Measurements from ENCODE around the gene RNF13. TPM values are rescaled to one million over a fixed set of nuclear protein-coding genes. Genes with fewer than 3 reads are reported as not detected.
"Not testable (repeated sequence)": the region's sequence is repeated elsewhere in the genome, so short reads cannot be mapped to it uniquely, and the experiment has no call there.

The RNF13 gene
- total RNA-seq, 1 donor from 2014 or later = 69.8 TPM

DNA sequence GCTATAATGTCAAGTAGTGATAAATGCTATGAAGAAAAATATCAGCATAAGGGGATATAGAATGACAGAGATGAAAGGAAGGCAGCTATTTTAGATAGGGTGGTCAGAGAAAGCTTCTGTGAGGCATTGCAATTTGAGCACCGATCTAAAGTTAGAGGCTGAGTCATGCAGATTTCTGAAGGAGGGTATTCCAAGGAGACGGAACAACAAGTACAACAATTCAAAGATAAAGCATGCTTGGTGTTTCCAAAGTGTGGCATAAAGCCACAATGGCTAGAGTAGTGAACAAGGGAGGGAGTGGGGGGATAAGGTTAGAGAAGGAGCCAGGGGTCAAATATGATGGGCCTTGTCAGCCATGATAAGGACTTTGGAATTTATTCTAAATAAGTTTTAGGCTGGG, 85.8 kb downstream of the RNF13 start:
- peak; percentile 74 for DNase-seq

DNA sequence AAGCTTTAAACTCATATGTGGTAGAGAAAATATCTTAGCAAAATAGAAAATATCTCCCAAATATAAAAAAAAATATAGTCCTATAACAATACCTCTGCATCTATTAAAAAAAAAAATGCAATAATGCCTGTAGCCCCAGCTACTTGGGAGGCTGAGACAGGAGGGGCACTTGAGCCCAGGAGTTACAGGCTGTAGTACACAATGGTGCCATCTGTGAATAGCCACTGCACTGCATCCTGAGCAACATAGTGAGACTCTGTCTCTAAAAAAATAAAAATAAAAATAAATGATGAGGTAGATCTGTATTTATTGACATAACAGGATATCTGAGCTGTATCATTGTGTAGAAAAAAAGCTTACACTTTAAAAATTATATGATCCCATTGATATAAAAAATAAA, 87.3 kb downstream of the RNF13 start:
- DNase-seq = no peak

DNA sequence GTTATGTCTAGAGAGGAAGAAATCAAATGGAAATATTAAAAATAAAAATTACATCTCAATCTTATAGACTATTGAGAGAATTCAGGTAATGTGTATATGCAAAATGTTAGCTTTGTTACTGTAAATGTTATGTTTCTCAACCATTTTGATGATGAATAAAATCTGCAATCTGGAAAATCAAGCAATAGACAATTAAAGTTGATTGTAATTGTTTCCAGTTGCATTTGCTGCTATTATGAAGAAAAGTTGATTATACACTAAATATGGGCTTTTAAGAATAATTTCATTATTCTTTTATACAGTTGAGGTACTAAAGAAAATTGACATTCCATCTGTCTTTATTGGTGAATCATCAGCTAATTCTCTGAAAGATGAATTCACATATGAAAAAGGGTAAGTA, 88.8 kb downstream of the RNF13 start:
- DNase-seq = no peak

DNA sequence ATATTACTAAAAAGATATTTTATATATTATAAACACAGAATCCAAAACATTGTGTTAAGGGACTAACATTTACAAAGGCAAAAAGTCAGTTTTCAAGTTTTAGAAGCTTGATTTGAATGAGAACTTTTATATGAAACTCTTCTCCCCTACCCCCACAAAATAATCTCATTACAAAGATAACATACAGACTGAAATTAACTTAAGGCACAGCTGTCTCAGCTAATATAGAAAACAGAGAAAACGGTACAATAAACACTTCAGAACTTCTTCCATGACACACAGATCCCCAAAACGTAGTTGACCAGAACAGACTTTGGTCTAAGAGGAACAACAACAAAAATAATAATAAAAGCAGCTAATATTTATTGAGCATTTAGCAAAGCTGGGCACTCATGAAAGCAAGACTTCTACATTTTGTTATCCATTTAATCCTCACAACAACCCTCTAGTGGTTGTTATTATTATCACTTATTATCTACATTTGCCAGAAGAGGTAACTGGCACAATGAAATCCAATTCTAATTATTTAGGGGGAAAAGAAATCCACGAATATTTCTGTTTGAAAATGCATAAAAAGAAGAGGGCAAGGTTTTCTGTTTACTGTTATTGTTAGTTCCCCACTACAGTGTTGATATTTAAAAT, 89.6 kb downstream of the RNF13 start:
- DNase-seq = no peak

DNA sequence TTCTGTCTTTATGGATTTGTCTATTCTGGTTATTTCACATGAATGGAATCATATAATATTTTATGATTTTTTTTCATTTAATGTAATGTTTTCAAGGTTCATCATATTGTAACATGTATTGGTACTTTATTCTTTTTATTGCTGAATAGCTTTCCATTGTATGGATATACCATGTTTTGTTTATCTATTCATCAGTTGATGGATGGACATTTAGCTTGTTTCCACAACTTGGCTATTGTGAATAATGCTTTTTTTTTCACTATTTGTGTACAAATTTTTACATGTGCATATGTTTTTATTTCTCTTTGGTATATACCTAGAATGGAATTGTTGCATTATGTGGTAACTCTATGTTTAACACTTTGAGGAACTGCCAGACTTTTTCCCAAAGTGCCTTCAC, 93.0 kb downstream of the RNF13 start:
- DNase-seq = no peak

DNA sequence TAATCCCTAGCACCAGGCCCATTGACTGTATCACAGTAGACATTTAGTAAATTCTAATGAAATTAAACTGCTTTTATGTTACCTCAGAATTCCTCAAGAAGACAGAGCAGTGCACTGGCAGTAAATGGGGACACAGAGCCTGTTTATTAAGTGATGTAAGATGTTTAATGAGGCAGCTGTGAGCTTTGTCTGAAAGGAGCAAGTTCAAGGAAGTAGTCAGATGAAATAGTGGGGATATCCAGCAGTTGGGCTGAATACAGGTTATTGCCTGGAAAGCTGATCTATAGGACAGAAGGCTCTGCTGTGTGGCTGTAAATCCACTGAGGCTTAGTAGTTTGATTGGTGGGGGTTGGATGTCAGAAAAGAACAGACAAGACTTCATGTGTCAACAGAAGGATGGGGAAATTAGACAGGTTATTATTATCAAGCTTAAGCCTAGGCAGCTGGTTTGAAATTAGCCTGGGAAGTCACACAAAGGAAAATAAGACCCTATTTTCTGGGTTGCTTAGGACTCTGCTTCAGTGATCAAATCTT, 95.5 kb downstream of the RNF13 start:
- DNase-seq = no peak

DNA sequence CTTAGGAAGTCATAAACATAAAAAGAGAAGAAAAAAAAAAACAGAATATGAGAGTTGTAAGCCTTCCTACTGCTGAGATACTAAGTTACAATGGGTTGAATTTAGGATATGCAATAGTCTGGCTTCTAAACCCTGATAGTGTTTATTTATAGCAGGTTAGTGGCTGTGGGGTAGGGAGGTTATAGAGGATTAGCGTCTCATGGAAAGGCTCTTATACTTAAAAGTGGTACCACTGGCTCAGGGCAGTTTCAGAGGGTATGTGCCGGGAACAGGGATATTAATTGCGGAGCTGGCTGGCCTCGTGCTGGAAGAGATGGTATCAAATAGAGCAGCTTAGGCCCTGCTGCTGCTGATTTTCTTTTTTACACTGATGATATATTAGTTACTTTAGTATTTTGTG, 96.9 kb downstream of the RNF13 start:
- DNase-seq = peak; percentile 42

DNA sequence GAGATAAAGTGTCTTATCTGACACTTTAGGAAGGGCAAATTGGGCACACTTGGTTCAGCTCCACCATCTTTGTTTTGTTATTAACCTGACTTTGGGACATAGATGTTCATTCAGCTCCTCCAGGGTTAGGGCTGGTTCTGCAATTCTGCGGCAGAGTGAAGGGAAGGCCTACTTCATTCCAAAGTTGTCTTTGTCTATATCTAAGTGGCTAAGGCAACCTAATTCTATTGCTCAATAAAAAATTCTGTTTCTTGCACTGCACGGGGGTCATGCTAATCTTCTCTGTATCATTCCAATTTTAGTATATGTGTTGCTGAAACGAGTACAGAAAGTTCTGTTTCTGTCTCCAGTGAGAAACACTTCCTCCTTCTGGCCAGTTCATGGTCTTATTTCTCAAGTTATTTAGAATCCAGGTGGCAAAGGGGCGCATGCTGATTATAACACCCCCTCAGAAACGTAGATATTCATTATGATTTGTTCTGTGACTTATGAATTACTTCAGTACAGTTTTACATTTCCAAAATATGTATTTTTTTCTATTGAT, 104.2 kb downstream of the RNF13 start:
- no peak for DNase-seq

DNA sequence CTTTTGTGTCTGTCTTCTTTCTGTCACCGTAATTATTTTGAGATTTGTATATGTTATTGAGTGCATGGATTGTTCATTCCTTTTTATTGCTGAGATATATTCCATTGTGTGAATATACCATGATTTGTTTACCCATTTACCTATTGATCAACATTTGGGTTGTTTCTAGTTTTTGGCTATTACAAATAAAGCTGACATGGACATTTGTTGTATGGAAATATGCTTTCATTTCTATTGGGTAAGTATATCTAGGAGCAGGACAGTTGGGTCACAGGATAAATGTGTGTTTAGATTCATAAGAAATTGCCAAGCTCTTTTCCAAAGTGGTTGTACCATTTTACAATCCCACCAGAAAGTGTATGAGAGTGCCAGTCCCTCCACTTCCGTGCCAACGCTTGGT, 106.5 kb downstream of the RNF13 start:
- DNase-seq = no peak

DNA sequence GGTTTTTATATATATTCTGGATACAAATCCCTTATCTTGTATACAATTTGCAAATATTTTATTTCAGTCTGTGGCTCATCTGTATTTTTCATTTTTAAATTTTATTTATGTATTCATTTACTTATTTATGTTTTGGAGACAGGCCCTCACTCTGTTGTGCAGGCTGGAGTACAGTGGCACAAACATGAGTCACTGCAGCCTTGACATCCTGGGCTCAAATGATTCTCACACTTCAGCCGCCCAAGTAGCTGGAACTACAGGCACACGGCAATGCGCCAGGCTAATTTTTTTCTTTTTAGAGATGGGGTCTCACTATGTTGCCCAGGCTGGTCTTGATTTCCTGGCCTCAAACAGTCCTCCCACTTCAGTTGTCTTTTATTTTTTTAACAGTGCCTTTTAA, 107.1 kb downstream of the RNF13 start:
- DNase-seq = no peak

DNA sequence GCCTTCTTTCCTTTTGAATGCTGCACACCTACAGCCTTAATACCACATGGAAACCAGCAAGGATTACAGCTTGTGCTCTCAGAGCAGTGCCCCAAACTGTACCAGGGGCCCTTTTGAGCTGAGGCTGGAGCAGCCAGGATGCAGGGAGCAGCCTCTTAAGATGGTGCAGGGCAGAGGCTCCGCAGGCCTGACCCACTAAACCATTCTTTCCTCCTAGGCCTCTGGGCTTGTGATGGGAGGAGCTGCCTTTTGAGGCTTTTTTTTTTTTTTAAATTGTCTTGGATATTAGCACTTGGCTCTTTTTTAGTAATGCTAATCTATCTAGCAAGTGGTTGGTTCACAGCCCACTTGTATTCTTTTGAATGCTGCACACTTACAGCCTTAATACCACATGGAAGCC, 120.0 kb downstream of the RNF13 start:
- no peak for DNase-seq

DNA sequence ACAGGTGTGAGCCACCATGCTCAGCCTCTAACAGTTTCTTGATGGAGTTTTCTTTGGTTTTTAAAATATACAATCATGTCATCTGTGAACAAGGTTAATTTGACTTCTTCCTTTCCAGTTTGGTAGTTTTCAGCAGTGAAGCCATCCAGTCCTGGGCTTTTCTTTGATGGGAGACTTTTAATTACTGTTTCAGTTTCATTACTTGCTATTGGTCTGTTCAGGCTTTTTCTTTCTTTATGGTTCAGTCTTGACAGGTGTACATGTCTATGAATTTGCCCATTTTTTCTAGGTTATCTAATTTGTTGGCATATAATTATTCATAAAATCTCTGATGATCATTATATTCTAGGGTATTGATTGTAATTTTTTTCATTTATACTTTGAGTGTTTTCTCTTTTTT, 120.8 kb downstream of the RNF13 start:
- DNase-seq = no peak

DNA sequence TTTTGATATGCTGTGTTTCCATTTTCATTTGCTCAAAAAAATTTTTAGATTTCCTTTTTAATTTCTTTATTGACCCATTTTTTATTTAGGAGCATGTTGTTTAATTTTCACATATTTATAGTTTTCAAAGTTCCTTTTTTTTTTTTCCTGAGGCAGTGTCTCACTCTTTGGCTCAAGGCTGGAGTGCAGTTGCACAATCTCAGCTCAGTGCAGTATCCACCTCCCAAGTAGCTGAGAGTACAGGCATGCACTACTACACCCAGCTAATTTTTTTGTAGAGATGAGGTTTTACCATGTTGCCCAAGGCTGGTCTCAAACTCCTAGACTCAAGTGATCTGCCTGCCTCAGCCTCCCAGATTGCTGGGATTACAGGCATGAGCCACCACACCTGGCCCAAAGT, 121.5 kb downstream of the RNF13 start:
- DNase-seq = no peak

DNA sequence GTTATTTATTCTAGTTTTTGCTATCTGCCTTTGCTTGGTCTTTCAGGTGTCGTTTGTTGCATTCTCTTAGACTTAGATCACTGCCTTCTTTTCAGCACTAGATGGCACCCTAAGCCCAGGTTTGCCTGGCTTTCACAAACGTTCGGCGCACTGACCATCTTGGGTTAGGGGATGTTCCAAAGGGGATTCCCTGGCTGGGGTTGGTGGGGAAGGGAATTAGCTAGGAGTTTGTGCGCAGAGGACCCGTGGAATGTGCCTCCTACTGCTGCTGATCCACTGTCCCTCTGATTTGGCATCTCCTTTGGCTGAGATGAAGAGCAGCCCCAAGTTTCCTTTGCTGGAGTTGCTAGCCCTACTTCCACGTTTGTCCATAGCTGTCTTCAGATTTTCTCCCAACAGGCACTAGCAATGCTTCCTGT, 123.8 kb downstream of the RNF13 start:
- peak; percentile 46 for DNase-seq

DNA sequence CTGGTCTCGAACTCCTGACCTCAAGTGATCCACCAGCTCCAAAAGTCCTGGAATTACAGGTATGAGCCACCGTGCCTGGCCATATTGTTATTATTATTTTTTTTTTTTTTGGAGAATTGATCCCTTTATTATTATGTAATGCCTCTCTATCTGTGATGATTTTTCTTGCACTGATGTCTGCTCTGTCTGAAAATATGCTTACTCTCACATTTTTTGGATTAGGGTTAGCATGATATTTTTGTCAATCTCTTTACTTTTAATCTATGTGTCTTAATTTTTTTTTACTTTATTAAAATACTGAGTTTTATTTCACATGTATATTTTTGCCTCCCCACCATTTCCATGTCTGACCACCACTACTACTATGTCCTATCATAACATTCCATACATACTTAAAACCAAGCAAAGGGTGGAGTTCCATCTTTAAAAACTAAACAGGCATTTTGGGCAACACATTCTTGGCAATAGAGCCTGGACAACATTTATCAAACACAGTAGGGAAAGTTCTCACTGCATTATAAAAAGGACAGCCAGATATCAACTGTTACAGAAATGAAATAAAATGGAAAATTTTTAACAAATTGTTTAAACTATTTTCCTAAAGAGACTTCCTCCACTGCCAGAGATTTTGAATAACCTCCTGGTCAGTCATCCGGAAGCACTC, 125.5 kb downstream of the RNF13 start:
- DNase-seq = not testable (repeated sequence)

DNA sequence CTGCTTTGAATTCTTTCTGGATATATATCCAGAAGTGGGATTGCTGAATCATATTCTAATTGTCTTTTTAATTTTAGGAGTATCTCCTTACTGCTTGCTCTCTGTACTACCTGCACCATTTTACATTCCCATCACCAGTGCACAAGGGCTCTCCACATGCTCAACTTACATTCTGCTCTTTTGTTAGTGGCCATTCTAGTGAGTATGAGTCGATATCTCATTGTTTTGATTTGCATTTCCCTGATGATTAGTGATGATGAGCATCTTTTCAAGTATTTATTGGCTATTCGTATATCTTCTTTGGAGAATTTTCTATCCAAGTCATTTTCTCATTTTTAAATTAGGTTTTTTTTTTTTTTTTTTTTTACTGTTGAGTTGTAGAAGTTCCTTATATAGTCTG, 128.2 kb downstream of the RNF13 start:
- no peak for DNase-seq

DNA sequence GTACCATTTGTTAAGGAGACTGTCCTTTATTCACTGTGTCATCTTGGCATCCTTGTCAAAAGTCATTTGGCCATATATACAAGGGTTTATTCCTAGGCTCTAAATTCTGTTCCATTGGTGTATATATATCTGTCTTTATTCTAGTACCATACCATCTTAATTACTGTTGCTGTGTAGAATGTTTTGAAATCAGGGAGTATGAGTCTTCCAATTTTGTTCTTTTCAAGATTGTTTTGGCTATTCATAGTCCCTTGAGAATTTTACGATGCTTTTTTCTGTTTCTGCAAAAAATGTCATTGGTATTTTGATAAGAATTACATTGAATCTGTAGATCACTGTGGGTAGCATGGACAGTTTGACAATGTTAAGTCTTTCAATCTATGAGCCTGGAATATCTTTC, 128.9 kb downstream of the RNF13 start:
- DNase-seq = no peak

DNA sequence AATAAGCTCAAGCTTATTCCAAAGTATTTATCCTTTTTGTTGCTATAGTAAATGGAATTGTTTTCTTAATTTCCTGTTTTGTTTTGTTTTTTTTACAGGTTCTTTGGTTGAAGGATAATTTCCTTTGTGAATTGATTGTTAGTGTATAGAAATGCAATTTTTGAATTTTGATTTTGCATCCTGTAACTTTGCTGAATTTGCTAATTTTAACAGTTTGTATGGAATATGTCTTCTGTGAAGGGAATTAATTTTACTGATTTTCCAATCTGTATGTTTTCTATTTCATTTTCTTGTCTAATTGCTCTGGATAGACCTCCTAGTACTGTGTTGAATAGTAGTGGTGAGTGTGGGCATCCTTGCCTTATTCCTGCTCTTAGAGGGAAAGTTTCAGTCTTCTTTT, 129.4 kb downstream of the RNF13 start:
- DNase-seq = no peak

DNA sequence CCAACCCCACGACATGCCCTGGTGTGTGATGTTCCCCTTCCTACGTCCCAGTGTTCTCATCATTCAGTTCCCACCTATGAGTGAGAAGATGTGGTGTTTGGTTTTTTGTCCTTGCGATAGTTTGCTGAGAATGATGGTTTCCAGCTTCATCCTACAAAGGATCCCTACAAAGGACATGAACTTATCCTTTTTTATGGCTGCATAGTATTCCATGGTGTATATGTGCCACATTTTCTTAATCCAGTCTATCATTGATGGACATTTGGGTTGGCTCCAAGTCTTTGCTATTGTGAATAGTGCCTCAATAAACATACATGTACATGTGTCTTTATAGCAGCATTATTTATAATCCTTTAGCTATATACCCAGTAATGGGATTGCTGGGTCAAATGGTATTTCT, 131.0 kb downstream of the RNF13 start:
- DNase-seq = not testable (repeated sequence)

DNA sequence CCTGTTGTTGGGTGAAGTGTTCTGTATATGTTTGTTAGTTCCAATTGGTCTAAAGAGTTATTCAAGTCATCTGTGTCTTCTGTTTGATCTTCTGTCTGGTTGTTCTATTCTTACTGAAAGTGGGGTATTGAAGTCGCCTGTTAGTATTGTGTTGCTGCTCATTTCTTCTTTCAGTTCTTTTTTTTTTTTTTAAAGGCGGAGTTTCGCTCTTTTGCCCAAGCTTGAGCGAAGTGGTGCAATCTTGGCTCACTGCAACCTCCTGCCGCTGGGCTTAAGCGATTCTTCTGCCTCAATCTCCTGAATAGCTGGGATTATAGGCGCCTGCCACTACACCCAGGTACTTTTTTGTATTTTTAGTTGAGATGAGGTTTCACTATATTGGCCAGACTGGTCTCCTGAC, 134.2 kb downstream of the RNF13 start:
- no peak for DNase-seq

DNA sequence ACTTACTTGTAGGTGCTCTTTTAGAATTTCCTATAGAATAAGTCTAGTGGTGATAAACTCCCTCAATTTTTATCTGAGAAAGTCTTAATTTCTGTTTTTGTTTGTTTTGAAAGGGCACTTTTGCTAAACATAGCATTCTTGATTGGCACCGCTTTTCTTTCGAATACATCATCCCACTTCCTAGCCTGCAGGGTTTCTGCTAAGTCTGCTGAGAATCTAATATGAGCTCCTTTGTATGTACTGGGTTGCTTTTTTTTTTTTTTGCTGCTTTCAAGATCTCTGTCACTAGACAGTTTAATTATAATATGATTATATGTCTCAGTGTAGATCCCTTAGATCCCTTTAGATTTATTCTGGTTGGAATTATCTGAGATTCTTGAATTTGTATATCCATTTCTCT, 136.2 kb downstream of the RNF13 start:
- no peak for DNase-seq

DNA sequence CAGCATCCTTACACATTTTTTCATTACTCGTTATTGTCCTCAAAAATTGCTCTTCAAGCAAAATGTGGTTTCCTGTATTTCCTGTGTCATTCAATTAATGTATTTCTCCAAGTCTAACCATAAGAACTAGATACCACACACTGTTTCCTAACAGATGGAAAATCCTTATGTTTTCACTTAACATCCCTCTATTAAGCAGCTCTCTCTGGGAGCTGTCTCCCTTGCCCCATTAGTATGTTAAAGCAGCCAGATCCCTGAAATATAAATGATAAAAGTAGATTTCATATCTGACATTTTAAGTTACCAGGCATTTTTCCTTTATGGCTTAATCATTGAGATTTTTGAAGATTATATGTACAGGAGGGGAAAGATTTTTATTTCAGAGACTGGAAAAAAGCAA, 141.8 kb downstream of the RNF13 start:
- no peak for DNase-seq

DNA sequence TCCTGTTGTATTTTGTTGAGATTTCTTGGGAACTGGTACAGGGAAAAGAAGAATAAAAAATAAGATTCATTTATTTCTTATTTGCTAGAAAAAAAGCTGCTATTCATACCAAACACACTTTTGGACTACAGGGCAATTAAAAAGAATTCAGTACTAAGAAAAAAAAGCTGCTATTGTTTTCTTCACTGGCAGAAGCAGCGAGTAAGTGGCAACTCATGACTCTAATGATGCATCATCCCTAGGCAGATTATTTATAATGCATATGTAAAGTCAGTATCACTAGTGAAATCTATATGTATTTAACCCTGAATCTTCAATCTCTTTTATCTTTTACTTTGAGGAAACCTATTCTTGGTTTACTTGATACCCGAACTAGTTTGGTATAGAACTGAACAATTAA, 142.4 kb downstream of the RNF13 start:
- no peak for DNase-seq
